Measurements from ENCODE around the gene IER5L. TPM values are rescaled to one million over a fixed set of nuclear protein-coding genes. Genes with fewer than 3 reads are reported as not detected.

Gene IER5L
- total and polyA plus RNA-seq, 9 of the 15 experiments (the other 6 are each of a cell fraction or from before 2014, with no cell fraction given): 0.14 to 11.9 (median 0.52) TPM

- TF ChIP-seq, protein P1, sequence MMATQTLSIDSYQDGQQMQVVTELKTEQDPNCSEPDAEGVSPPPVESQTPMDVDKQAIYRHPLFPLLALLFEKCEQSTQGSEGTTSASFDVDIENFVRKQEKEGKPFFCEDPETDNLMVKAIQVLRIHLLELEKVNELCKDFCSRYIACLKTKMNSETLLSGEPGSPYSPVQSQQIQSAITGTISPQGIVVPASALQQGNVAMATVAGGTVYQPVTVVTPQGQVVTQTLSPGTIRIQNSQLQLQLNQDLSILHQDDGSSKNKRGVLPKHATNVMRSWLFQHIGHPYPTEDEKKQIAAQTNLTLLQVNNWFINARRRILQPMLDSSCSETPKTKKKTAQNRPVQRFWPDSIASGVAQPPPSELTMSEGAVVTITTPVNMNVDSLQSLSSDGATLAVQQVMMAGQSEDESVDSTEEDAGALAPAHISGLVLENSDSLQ (IDR thresholded peaks at IDR 0.05): 0 out of 2 replicates have a peak, but pooled peaks have one; percentile 29
- TF ChIP-seq HCFC1 (IDR thresholded peaks at IDR 0.05; ENCODE audit: low read depth, low read length): peak; percentile 88
- TF ChIP-seq CHCHD3 (CRISPR knock-in tag; IDR thresholded peaks at IDR 0.05): no peak
- TF ChIP-seq MYC (IDR thresholded peaks at IDR 0.05; ENCODE audit: low read depth, low read length): peak; percentile 37; the same call in 1 of the 2 replicates
- TF ChIP-seq MYC (CRISPR knock-in tag; IDR thresholded peaks at IDR 0.05; ENCODE audit: borderline replicate concordance, low read depth): no peak
- peak; percentile 62 for TF ChIP-seq MTA3 (IDR thresholded peaks at IDR 0.05; ENCODE audit: borderline replicate concordance)
- no peak for TF ChIP-seq HLTF (IDR thresholded peaks at IDR 0.05)
- TF ChIP-seq, protein P2, sequence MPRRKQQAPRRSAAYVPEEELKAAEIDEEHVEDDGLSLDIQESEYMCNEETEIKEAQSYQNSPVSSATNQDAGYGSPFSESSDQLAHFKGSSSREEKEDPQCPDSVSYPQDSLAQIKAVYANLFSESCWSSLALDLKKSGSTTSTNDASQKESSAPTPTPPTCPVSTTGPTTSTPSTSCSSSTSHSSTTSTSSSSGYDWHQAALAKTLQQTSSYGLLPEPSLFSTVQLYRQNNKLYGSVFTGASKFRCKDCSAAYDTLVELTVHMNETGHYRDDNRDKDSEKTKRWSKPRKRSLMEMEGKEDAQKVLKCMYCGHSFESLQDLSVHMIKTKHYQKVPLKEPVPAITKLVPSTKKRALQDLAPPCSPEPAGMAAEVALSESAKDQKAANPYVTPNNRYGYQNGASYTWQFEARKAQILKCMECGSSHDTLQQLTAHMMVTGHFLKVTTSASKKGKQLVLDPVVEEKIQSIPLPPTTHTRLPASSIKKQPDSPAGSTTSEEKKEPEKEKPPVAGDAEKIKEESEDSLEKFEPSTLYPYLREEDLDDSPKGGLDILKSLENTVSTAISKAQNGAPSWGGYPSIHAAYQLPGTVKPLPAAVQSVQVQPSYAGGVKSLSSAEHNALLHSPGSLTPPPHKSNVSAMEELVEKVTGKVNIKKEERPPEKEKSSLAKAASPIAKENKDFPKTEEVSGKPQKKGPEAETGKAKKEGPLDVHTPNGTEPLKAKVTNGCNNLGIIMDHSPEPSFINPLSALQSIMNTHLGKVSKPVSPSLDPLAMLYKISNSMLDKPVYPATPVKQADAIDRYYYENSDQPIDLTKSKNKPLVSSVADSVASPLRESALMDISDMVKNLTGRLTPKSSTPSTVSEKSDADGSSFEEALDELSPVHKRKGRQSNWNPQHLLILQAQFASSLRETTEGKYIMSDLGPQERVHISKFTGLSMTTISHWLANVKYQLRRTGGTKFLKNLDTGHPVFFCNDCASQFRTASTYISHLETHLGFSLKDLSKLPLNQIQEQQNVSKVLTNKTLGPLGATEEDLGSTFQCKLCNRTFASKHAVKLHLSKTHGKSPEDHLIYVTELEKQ (CRISPR knock-in tag; IDR thresholded peaks at IDR 0.05): no peak
- TF ChIP-seq CTCFL (IDR thresholded peaks at IDR 0.05; ENCODE audit: borderline replicate concordance, insufficient read depth, low read depth, low read length, poor library complexity, severe bottlenecking): no peak
- no peak for TF ChIP-seq RBM17 (IDR thresholded peaks at IDR 0.05; ENCODE audit: borderline replicate concordance, low read depth, low read length)
- TF ChIP-seq GABPB2 (CRISPR knock-in tag; conservative IDR thresholded peaks at IDR 0.05): no peak
- TF ChIP-seq CREBBP (IDR thresholded peaks at IDR 0.05; ENCODE audit: low read depth, low read length): no peak
- no peak for TF ChIP-seq SNIP1 (IDR thresholded peaks at IDR 0.05; ENCODE audit: low read depth)
- TF ChIP-seq CSDE1 (IDR thresholded peaks at IDR 0.05): no peak
- 0 out of 2 replicates have a peak, but pooled peaks have one; percentile 53 for TF ChIP-seq GATAD2A (IDR thresholded peaks at IDR 0.05)
- TF ChIP-seq BMI1 (IDR thresholded peaks at IDR 0.05; ENCODE audit: low read length): no peak
- TF ChIP-seq GABPA (tag; conservative IDR thresholded peaks at IDR 0.05; ENCODE audit: low read depth): no peak
- TF ChIP-seq SMAD4 (CRISPR knock-in tag; conservative IDR thresholded peaks at IDR 0.05): no peak; the same call in 1 of the 2 replicates
- TF ChIP-seq ZNF785 (CRISPR knock-in tag; IDR thresholded peaks at IDR 0.05): no peak
- no peak for TF ChIP-seq SUPT5H (IDR thresholded peaks at IDR 0.05)
- no peak for TF ChIP-seq ARID3B (CRISPR knock-in tag; IDR thresholded peaks at IDR 0.05; ENCODE audit: borderline replicate concordance)
- no peak for TF ChIP-seq STAG1 (CRISPR knock-in tag; IDR thresholded peaks at IDR 0.05; ENCODE audit: borderline replicate concordance)
These were observed 2.0 kb downstream of the IER5L start (continued) for GRCh38 chr9:129175825-129176633.

Measured in K562 (cell line).